HG03196 (cell line): ENCODE measurements around the gene KBTBD13.

Experiments used
- ATAC-seq: cut with Tn5 transposase; IDR thresholded peaks from one replicate; pipeline ENCODE4 v1.9.1; 2021; ENCODE audit not compliant: unreplicated experiment

Gene KBTBD13

DNA sequence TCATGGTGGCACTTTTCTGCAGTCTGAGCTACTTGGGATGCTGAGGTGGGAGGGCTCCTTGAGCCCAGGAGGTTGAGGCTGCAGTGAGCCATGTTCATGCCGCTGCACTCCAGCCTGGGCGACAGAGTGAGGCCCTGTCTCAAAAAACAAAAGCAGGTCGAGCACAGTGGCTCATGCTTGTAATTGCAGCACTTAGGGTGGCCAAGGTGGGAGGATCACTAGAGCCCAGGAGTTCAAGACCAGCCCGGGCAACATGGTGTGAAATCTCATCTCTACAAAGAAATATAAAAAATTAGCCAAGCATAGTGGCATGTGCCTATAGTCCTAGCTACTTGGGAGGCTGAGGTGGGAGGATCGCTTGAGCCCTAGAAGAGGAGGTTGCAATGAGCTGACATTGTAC is 28.5 kb downstream of the KBTBD13 start:
- ATAC-seq: no peak

- ATAC-seq: no peak
These were observed 29.6 kb downstream of the KBTBD13 start for GRCh38 chr15:65106011-65106590.

DNA sequence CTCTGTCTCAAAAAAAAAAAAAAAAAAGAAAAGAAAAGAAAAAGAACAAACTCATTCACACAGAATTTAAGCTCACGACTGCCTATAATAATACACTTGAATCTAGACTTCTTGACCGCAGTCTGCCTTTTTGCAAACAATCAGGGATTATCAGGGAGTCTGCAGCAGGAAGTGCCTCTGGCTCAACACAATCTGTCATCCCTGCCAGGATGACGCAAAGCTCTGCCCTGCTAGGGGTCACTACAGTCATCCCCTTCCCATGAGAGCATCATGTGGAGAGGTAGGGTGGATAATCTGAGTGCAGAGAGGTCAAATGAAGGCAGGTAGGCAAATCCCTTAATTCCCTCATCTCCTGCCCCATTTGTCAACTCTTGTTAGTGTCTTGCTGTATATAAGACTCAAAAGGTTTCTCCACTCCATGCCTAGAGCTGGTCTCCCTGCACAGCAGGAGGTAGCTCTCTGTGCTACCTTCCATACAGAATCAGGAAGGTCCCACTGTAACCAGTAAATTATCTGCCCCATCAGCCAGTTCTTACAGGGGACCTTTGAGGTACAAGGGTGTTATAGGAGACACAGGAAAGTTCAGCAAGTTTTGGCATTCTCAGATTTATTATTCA is 34.2 kb downstream of the KBTBD13 start:
- no peak for ATAC-seq

GRCh38 chr15:65115086-65115485 is 38.5 kb downstream of the KBTBD13 start, which contains the start of gene UBAP1L:
TSS of gene UBAP1L (minus strand) at chr15:65115200. CDS start at chr15:65106215, 8,985 bp downstream.
- no peak for ATAC-seq

DNA sequence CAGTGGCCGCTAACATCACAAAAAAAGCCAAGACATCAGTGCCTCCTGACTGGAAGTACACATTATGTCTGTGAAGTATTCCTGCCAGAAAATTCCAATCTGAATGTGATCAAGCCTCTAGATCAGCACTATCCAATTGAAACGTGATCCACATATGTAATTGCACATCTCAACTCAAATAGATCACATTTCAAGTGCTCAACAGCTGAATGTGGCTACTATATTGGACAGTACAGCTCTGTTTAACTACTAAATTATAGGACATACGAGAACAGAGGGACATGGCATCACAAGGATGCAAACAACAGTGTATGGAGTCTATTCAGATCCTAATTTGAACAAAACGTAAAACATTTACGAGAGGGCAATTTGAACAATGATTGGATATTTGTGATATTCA is 39.0 kb downstream of the KBTBD13 start:
- no peak for ATAC-seq
